IPS DF 4.7 (cell line): ENCODE results near the gene MCC.

Experiments
- DNase-seq: peaks from one replicate; pipeline ENCODE4 v3.0.0-alpha.2; 2013; ENCODE audit warnings: low spot score; ENCODE audit errors: extremely low read depth

The MCC gene

GRCh38 chr5:113367586-113367985 is 120.7 kb downstream of the MCC start:
- no peak for DNase-seq

GRCh38 chr5:113364466-113364865 is 123.8 kb downstream of the MCC start:
- no peak for DNase-seq

- no peak for DNase-seq
Measured at GRCh38 chr5:113361701-113362100, 126.6 kb downstream of the MCC start.

GRCh38 chr5:113359419-113359818 is 128.8 kb downstream of the MCC start:
- no peak for DNase-seq

GRCh38 chr5:113358696-113359095 is 129.6 kb downstream of the MCC start:
- no peak for DNase-seq

GRCh38 chr5:113357696-113358476 is 130.4 kb downstream of the MCC start:
- no peak for DNase-seq

DNA sequence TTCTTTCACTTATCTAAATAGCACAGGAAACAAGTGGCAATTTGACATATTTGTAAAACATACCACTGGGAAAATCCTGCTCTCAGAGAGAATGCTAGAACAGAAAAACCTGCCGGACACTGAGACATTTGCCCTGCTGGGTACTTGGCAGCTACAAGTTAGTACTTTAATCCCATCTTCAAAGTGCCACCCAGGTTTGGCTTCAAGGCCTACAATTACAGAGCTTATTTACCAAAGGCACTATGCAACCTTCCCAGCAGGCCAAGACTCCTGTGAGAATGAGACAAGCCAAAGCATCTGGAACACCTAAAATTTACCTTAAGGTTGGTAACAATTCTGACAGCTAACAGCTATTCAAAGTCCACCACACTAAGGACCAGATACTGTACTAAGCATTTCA is 131.8 kb downstream of the MCC start:
- no peak for DNase-seq

DNA sequence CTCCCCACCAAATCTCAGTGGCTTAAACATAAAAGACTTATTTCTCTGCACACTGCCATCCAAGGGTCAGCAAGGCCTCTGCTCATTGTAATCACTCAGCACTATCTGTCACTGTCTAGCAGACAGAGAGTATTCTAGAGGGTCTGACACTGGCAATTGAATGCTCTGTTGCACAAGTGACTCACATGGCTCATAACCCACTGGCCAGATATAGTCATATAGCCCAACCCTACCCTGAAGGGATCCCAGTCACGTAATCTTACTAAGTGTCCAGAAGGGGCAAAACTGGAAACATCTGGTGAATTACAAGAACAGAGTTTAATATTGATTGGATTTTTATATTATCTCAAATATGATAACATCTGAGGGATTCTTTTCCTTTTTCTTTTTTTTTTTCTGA is 134.2 kb downstream of the MCC start:
- DNase-seq: no peak

GRCh38 chr5:113347572-113347971 is 140.7 kb downstream of the MCC start:
- no peak for DNase-seq

DNA sequence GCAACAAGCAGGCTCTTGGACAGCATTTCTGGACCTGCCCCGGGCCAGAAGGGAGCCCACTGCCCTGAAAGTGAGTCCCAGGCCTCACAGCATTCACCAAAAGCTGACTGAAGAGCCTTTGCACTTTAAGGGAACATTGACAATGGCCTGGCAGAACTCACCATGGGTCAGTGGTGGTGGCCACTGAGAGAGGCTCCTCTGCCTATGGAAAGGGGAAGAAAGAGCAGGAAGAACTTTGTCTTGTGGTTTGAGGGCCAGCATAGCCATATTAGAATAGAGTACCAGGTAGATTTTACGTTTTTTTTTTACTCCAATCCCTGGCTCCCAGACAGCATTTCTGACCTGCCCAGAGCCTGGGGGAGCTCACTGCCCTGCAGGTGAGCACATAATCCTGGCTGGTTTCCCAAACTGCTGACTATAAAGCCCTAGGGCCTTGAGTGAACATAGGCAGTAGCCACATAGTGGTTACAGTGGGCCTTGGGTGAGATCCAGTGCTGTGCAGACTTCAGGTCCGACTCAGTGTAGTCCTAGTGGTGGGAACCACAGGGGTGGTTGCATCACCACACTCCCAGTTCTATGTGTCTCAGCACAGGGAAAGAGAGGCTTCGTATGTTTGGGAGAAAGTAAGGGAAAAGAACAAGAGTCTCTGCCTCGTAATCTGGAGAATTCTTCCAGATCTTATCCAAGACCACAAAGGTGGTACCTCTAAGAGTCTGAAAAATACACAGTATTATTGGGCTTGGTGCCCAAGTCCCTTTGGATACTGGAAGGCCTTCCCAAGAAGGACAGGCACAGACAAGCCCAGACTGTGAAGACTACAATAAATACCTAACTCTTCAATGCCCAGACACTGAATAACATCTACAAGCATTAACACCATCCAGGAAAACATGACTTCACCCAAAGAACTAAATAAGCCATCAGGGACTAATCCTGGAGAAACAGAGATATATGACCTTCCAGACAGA is 143.0 kb downstream of the MCC start:
- DNase-seq: no peak

DNA sequence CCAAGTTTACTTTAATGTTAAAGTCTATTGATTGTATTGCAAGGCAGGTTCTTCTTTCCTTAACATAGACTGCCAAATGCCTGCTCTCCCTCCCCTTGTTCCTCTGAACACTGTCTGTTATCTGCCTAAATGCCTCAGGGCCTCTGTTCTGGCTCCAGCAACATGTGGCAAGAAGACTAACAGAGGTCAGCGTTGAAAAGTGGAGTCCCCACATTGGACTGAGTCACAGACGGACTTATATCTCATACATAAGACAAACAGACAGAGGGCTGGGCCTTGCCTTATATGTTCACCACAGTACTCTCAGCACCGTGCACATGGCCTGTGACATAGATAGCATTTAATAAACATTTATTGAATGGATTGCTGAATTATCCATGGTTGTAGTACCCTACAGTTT is 144.9 kb downstream of the MCC start:
- DNase-seq: no peak

GRCh38 chr5:113340537-113340936 is 147.7 kb downstream of the MCC start:
- DNase-seq: no peak

GRCh38 chr5:113338628-113339027 is 149.6 kb downstream of the MCC start:
- no peak for DNase-seq

DNA sequence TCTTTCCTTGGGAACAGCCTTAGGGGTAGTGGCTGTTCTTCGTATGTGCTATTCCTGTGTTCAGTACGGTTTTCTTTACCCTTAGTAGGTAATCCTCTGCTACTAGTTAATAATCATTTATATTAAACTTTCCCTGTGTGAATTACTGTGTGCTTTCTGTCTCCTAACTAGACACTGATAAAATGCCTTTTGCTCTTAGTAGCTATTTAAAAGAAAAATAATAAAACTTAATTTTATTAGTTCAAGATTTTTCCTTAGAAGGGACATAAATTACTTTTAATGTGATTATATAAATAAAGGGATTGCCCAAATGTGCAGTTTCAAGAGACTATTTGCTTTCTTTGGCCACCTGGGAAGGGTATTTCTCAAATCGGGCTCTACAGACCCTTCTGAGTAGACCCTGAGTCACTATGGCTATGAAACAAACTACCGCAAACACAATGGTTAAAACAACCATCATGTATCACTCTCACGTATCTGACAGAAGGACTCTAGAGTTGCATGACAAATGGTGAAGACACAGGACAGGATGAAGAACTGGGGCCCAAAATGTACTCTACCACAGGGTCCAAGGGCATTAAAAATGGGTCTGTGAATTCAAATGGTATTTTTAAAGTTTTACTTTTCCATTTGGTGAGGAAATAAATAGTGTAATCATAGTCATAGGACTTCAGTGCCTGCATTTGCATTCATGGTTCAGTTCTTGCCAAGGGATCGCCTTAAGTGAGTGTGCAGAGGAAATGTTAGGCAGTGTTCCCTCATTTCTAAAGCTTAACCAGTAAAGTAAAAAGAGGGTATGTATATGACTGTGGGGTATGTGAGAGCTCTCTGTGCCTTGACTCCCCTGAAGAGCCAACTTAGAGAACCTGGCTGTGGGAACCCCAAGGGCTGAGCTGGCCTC is 150.5 kb downstream of the MCC start:
- no peak for DNase-seq

DNA sequence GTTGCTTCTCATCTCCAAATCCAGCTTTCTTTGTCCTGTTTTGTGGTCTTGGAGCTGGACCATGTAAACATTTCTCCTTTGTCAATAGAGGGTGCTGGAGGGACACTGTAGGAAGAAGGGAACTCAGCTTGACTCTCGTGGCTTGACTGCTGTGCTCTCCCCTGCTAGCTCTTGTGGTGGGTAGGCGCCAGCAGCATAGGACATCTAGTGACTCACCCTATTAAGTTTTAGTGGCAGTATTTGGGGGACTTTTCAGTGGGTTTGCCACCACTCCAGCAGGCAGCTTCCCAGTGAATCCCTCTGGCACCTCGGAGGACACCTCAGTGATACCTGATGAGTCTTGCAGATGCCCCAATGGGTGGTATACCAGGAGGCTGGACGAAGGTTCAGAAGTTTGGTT is 151.3 kb downstream of the MCC start:
- no peak for DNase-seq

GRCh38 chr5:113333411-113333810 is 154.8 kb downstream of the MCC start:
- DNase-seq: no peak

GRCh38 chr5:113331209-113331551 is 157.1 kb downstream of the MCC start:
- no peak for DNase-seq

- DNase-seq: no peak
Measured at GRCh38 chr5:113330533-113331208, 157.6 kb downstream of the MCC start.

DNA sequence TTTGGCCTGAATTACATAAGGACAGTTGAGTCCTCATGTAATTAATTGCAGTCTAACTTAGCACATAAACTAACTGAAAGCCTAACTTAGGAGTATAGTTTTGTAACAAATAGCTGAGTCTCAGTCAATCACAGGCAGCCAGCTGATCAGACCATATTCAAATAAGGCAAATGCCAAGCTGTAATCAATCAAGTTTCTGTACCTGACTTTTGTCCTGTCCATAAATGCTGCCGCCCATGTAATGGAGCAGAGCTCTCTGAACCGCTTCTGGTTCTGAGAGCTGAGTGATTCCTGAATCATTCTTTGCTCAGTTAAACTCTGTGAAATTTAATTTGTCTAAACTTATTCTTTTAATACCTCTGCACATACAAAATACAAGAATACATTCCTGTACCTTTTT is 158.3 kb downstream of the MCC start:
- no peak for DNase-seq

DNA sequence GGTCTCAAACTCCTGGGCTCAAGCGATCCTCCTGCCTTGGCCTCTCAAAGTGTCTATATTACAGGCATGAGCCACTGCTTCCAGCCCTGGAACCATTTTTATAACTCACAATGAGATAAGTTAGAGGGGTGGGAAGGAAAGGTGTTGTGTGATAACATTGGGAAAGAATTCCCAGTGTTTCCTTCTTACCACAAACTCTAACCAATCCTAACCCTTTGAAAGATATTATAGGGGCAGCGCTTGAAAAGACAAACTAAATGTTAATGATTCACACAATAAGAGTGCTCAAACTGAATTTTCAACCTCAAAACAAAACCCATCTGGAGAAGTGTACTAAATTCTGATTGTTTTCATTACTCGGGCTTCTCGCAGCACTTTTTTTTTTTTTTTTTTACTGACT is 163.2 kb downstream of the MCC start:
- DNase-seq: no peak

DNA sequence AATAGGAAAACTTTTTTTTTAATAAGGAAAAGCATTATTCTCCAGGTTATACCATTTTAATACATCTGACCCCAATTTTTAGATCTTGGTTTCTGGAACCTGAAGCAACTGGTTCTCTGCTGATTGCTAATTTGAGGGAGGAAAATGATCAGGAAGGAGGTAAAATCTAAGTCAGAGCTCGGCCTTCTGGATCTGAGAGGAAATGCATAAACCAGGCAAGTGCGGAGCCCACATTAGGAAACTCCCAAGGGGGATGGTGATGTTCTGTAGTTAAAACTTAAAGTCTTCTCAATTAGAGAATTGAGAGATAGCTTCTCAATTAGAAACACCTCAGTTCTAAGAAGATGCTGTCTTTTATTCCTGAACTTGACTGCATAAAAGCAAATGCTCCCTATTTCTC is 167.0 kb downstream of the MCC start:
- no peak for DNase-seq
